Fibroblast of skin of back (primary cell): ENCODE measurements around the gene ATPAF2.
"Not testable (repeated sequence)": the region's sequence is repeated elsewhere in the genome, so short reads cannot be mapped to it uniquely, and the experiment has no call there.

Experiments
- DNase-seq: peaks from one replicate; pipeline ENCODE4 v3.0.0-alpha.2; 2013

ATPAF2 gene

DNA sequence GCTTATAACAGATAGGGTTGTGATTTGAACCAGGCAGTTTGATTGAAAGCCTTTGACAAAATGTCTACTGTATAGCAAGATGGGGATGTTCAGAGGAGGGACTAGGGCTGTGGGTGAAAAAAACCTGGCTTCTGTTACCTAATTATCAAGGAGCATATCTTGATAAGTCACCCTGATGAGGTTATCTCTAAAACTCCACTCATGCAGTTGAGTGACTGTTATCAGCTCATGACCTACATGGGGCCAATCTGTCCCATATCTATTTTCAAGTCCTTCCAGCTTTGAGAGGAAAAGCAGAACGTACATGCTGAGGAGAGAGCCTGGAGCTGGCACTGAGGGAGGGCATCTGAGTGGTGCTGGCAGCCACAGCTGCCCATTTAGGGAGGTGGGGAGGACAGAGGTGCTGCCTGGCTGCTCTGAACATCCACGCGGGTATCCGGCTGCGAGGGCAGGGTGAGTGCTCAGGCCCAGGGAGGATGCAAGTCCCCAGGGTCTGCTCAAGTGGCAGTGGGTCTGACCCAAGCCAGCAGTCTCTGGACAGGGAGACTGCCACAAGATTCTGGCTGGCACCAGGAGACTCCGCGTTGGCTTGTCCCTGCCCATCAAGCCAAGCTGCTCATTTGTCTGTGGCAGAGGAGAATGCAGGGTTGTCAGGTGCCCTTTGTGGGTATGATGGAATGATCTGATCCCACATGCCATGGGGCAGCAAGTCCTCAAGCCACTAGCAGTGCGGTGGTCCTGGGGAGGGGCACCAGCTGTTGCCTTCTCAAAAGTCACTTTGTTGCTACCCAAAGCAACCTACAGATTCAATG is 29.2 kb downstream of the ATPAF2 start:
- DNase-seq: no peak

GRCh38 chr17:18008496-18009268 is 30.3 kb downstream of the ATPAF2 start:
- DNase-seq: peak; percentile 84

GRCh38 chr17:18006495-18007239 is 32.3 kb downstream of the ATPAF2 start:
- no peak for DNase-seq

DNA sequence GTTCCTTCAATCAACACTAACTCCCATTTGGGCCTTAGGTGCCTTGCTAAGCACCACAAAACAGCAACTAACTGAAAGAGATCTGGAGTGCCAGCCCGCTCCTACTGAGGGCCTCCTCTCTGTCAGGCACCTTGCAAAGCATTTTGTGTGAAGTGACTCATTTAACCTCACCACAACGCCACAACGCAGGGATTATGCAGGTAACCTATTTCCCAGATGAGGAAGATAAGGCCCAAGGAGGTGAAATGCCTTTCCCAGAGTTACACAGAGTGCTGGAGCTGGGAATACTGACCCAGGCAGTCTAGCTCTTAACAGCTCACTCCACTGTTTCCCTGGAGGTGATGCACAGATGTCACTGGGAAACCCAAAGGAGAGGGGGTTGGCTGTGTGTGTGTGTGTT is 33.5 kb downstream of the ATPAF2 start:
- DNase-seq: no peak

DNA sequence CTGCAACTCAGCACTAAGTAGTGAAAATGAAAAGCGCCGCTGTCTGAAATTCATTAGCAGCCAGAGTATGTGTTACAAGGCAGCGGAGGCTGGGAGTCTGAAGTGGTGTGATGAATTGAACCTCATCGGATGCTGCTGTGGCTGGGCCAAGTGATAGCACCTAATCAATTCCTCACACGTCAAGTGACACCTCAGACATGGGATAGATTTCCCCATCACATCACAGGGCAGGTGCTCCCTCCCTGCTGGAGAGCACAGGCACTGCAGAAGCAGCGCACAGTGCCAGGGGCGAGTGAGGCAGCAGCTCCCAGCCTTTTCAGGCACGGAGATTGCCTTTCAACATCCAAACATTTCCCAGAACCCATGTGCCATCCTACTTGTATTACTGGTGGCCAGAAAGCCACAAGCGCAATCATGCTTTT is 34.1 kb downstream of the ATPAF2 start:
- no peak for DNase-seq

DNA sequence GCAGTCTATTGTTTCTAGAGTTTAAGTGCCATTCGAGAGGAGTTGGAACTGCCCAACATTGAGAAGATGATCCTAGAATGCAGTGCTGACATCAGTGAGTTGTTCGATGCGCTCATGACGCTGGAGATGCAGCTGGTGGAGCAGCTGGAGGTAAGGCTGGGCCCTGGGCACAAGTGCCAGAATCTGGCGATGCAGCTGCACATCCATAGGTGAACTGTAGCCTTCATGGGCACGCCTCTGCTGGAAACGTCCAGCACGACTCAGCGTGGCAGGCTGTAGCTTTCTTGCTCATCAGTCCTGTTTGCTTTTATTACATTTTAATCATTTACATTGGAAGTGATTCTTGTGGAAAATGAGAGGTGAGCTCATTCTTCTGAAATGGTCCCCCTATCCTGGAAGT is 34.6 kb downstream of the ATPAF2 start:
- DNase-seq: no peak

GRCh38 chr17:18002171-18002570 is 36.8 kb downstream of the ATPAF2 start:
- no peak for DNase-seq

- DNase-seq: no peak
These were observed 38.9 kb downstream of the ATPAF2 start for GRCh38 chr17:18000030-18000408.

GRCh38 chr17:17999364-18000029 is 39.5 kb downstream of the ATPAF2 start:
- no peak for DNase-seq

DNA sequence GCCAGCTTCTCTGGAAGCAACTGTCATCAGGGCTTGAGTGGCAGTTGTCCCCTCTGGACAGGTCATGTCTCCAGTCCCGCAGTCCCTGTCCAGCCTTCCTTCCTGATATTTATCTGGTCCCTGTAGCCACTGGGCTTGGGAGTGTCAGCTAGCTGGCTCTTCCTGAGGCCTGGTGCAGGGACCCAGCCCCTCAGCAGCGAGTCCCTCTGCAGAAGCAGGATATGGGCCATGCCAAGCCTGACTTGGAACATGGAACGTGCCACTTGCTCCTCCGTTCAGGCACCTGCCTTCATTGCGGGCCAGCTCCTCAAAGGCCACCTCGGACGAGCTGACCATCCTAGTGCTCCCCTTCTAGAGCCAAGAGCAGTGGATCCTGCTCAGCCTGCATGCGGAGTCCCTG is 40.0 kb downstream of the ATPAF2 start:
- DNase-seq: no peak

DNA sequence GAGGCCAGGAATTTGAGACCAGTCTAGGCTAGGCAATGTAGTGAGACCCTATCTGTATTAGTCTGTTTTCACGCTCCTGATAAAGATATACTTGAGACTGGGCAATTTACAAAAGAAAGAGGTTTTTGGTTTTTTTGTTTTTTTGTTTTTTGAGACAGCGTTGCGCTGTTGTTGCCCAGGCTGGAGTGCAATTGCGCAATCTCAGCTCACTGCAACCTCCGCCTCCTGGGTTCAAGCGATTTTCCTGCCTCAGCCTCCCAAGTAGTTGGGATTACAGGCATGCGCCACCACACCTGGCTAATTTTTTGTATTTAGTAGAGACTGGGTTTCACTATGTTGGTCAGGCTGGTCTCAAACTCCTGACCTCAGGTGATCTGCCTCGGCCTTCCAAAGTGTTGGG is 43.1 kb downstream of the ATPAF2 start:
- not testable (repeated sequence) for DNase-seq

DNA sequence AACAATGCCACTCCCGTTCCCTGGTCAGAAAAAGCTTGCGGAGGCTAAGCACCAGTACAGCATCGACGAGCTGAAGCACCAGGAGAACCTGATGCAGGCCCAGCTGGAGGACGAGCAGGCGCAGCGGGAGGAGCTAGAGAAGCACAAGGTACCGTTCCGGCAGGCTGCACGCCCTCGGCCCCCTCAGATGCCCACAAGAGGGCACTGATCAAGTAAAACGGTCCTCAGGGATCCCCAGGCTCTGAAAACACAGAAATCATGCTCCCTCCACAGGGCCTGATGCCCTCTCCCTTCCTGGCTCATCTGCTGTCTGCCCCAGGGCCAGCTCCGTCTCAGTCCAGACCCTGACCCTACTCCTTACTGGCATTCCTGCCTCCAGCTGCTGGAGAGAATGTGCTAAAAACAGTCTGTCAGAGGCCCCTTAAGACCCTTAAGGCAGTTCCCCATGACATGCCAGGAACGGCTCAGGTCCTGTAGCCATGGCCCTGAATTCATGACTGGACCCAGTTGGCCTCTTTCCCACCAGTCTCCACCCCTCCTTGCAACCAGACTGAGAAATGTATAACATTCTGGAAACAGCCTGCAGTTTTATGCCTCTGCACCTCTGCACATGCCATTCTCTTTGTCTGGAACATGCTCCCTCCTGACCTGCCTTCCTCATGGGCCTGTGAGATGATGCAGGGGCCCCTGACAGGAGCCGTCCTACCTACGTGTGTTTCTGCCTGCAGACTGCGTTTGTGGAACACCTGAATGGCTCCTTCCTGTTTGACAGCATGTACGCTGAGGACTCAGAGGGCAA is 44.5 kb downstream of the ATPAF2 start:
- DNase-seq: peak; percentile 27

GRCh38 chr17:17993852-17994251 is 45.1 kb downstream of the ATPAF2 start:
- DNase-seq: no peak

DNA sequence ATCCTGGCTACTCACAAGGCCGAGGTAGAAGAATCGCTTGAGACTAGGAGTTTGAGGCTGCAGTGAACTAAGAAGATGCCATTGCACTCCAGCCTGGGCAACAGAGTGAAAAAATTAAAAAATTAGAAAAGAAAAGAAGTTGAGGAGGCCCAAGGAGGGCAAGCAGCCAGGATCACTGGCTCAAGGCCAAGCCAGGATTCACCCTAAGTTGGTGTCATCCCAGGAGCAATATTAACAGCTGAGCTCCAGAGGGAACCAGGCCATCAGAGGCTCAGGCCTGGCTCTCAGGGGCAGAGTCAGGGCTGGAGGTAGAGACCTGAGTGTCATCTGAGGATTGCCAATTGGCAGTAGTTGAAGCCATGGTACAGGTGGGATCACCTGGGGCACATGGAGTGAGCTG is 45.6 kb downstream of the ATPAF2 start:
- DNase-seq: no peak

DNA sequence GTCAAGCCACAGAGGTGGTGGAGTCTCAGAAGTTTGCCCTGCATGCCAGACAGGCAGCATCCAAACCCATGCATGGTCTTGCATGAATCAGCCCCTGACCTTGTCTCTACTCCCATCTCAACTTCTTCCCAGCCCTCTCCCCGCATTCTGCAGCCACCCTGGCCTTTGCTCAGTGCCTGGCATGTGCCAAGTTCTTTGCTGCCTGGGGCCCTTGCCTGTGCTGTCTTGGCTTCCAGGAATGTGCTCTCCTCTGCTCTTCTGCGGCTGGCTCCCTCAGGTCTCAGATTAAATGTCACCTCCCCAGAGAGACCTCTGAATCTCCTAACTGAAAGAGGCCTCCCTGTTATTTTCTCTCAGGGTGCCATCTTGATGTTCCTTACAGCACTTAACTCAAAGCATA is 48.7 kb downstream of the ATPAF2 start:
- DNase-seq: peak; percentile 16

DNA sequence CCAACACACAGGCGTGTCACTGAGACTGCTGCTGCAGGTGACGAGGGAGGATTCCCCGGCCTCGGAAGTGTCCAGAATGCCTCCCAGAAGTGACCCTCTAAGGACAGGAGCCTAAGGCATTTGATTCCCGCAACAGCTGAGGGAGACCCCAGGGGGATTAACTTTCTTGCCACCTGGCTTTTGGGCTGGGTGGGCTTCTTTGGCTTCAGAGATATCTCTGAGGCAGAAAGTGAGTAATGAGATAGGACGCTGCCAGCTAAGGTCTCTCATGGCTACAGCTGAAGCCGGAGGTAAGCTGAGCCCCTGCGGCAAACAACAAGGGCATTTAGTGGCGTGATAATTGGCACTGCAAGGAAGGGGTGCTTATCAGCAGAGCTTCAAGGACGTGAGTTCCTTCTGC is 49.4 kb downstream of the ATPAF2 start:
- DNase-seq: no peak

GRCh38 chr17:17989081-17989480 is 49.9 kb downstream of the ATPAF2 start:
- no peak for DNase-seq

DNA sequence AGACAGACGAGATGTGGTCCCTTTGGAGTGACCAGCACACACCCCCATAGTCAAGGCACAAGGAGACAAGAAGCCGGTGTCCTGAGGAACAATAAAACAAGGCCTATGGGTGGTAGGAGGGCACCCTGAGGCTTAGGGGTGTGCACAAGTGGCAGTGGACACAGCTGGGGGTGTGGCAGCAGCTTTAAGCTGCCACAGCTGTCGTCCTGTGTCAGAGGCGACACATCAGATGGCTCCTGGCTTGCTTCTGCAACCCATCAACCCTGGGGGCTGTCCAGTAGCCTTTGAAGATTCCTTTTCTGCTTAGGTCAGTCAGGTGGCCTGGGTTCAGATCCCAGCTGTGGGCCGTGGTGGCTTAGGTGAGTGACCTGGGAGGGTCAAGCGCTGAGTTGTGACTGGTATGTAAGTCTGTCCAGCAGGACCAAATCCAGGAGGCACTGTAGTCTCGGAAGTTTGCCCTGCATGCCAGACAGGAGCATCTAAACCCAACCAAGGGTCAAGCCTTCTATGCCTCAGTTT is 50.5 kb downstream of the ATPAF2 start:
- DNase-seq: no peak

DNA sequence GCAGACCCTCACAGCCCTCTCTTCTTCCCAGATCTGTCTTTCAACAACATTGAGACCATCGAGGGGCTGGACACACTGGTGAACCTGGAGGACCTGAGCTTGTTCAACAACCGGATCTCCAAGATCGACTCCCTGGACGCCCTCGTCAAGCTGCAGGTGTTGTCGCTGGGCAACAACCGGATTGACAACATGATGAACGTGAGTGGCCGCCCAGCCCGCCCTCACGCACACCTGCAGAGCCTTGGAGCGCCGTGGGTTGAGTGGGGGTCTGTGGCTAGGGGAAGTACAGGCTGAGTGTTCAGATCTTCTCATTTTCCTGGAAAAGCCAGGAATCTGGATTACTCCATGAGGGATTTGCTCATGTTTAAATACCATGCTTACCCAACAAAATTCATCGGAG is 51.1 kb downstream of the ATPAF2 start:
- DNase-seq: no peak

- no peak for DNase-seq
These were observed 51.6 kb downstream of the ATPAF2 start for GRCh38 chr17:17987187-17987896.

- DNase-seq: no peak
These were observed 53.4 kb downstream of the ATPAF2 start for GRCh38 chr17:17985555-17985954.
